Vagina (tissue), 2 donors: ENCODE results near the gene KIF2A. TPM values are rescaled to one million over a fixed set of nuclear protein-coding genes. Genes with fewer than 3 reads are reported as not detected.
"Not testable (repeated sequence)": the region's sequence is repeated elsewhere in the genome, so short reads cannot be mapped to it uniquely, and the experiment has no call there.

ENCODE experiments used
- DNase-seq, 2 donors: peaks; one replicate each; pipeline ENCODE4 v3.0.0-alpha.2; 2017; ENCODE audit errors: extremely low spot score in 2 of 2
- H3K27ac ChIP-seq: fragments of 200-600 bp; sonication (generic); one replicate; pipeline ENCODE4 v1.5.1; 2019
- H3K27me3 ChIP-seq: fragments of 200-600 bp; sonication (generic); one replicate; pipeline ENCODE4 v1.5.1; 2019
- H3K36me3 ChIP-seq, 2 donors: fragments of 200-600 bp; sonication (generic); one replicate each; pipeline ENCODE4 v1.5.1; 2017 to 2019
- H3K4me1 ChIP-seq: fragments of 200-600 bp; sonication (generic); one replicate; pipeline ENCODE4 v1.5.1; 2019
- H3K4me3 ChIP-seq, 2 donors: fragments of 200-600 bp; sonication (generic); 1 replicate in 1 of 2; 2 replicates in 1 of 2; pipeline ENCODE4 v1.5.1; 2016 to 2019
- H3K9me3 ChIP-seq: fragments of 200-600 bp; sonication (generic); one replicate; pipeline ENCODE4 v1.5.1; 2019
- POLR2A ChIP-seq, 2 donors: fragments of 450-650 bp; IDR thresholded peaks; one replicate each; pipeline ENCODE4 v1.6.1; 2017; ENCODE audit warnings: antibody characterized with exemption in 2 of 2, mild to moderate bottlenecking in 2 of 2, moderate library complexity in 2 of 2
- POLR2AphosphoS5 ChIP-seq, 2 donors: sonication (generic); formaldehyde crosslinking; IDR thresholded peaks; one replicate each; pipeline ENCODE4 v1.9.0; 2017; ENCODE audit warnings: antibody characterized with exemption in 2 of 2, mild to moderate bottlenecking in 2 of 2, low read depth in 1 of 2; ENCODE audit not compliant: insufficient read depth in 1 of 2
- intact Hi-C: fragments of 100-400 bp; cut with DNase I; formaldehyde crosslinking; loops from one replicate; pipeline ENCODE4 v1.15.1; 2023
- total RNA-seq: library from RNA; depleted of rRNA; stranded (reverse); fragments of >200 nt; gene quantifications from one replicate; pipeline ENCODE4 v1.2.3, GENCODE V29; 2016
- TF ChIP-seq, protein P1 (sequence below), 3 experiments: fragments of 450-650 bp in 2 of 3; fragments of 200-600 bp in 1 of 3; sonication (generic) in 1 of 3; IDR thresholded peaks; one replicate each; pipeline ENCODE4 v1.5.1; 2017 to 2019; ENCODE audit warnings: antibody characterized with exemption in 3 of 3, mild to moderate bottlenecking in 2 of 3, moderate library complexity in 2 of 3

The KIF2A gene
- total RNA-seq, 1 donor from 2014 or later = 30.2 TPM

DNA sequence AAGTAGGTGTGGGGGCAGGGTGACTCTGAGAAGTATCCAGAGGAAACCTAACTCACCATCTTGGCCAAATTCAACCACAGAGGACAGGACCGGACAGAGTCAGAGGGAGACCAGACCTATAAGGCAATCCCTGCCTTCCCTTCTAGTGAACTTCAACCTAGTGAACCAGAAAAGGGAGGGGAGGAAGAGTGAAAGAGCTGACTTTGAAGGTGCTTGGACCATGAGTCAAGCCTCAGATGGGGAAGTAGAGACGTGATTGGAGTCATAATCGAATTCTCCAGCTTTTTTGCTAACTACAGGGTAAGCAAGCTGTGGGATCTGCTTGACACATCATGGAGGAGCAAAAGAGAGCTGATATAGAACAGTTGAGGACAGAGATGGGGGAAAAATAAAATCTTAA, 18.8 kb upstream of the KIF2A start:
- no peaks in the 10 kb centered on the region for H3K9me3 ChIP-seq
- H3K36me3 ChIP-seq = no peaks in the 10 kb centered on the region
- H3K27ac ChIP-seq = no peak overlapping the region
- no peaks in the 10 kb centered on the region for H3K4me1 ChIP-seq
- DNase-seq = no peak
- H3K27me3 ChIP-seq = no peaks in the 10 kb centered on the region
- TF ChIP-seq, protein P1, sequence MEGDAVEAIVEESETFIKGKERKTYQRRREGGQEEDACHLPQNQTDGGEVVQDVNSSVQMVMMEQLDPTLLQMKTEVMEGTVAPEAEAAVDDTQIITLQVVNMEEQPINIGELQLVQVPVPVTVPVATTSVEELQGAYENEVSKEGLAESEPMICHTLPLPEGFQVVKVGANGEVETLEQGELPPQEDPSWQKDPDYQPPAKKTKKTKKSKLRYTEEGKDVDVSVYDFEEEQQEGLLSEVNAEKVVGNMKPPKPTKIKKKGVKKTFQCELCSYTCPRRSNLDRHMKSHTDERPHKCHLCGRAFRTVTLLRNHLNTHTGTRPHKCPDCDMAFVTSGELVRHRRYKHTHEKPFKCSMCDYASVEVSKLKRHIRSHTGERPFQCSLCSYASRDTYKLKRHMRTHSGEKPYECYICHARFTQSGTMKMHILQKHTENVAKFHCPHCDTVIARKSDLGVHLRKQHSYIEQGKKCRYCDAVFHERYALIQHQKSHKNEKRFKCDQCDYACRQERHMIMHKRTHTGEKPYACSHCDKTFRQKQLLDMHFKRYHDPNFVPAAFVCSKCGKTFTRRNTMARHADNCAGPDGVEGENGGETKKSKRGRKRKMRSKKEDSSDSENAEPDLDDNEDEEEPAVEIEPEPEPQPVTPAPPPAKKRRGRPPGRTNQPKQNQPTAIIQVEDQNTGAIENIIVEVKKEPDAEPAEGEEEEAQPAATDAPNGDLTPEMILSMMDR (IDR thresholded peaks at IDR 0.05) = no peak
- TF ChIP-seq POLR2A (IDR thresholded peaks at IDR 0.05) = no peak
- no peak for TF ChIP-seq POLR2AphosphoS5 (IDR thresholded peaks at IDR 0.05; ENCODE audit: insufficient read depth in 1 of 2, low read depth in 1 of 2)
- intact Hi-C loops = no loop called here
- H3K4me3 ChIP-seq = no peak overlapping the region

DNA sequence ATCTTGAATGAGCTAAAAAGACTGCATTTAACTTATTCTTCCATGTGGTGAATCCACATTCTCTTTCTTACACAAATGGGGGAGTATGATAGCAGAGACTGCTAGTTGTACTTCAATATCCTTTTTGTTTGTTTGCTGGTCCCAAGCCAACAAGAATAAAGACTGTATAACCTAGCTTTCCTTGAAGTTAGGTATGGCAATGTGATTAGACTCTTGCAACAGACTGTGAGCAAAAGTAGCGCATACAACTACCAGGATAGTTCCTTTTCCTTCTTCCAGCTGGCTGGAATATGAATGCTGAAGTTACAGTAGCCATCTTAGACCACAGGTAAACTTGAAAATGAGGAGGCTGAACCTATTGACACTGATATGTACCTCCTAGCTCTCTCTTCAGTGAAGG, 17.9 kb upstream of the KIF2A start:
- TF ChIP-seq POLR2AphosphoS5 (IDR thresholded peaks at IDR 0.05; ENCODE audit: insufficient read depth in 1 of 2, low read depth in 1 of 2) (no peak), POLR2A (IDR thresholded peaks at IDR 0.05) (no peak)
- TF ChIP-seq, protein P1 (IDR thresholded peaks at IDR 0.05) = no peak
- no peaks in the 10 kb centered on the region for H3K27me3 ChIP-seq
- no peak overlapping the region for H3K27ac ChIP-seq
- no peaks in the 10 kb centered on the region for H3K36me3 ChIP-seq
- DNase-seq = no peak
- intact Hi-C loops = no loop called here
- H3K4me1 ChIP-seq = no peaks in the 10 kb centered on the region
- H3K9me3 ChIP-seq = no peaks in the 10 kb centered on the region
- no peak overlapping the region for H3K4me3 ChIP-seq

DNA sequence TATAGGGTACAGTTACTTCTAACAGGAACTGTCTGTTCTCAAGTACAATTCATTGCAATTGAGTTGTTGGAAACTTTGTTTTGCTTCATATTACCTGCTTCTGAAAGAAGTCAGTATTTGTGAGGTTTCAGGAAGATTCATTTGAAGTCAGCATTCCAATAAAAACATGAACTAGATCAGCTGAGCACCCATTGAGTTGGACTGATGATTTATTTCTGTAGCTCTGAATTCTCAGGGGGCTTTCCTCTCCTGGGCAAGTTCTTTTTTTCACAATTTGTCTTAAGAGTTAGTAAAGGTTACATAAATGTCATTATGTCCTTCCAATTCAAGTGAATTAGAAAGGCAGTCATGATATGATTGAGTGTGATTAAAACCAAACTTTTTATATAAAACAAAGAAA, 16.2 kb upstream of the KIF2A start:
- H3K9me3 ChIP-seq = no peaks in the 10 kb centered on the region
- no peak for DNase-seq
- intact Hi-C loops = no loop called here
- no peak overlapping the region for H3K27ac ChIP-seq
- H3K36me3 ChIP-seq = no peaks in the 10 kb centered on the region
- TF ChIP-seq, protein P1 (IDR thresholded peaks at IDR 0.05) = no peak
- no peak for TF ChIP-seq POLR2AphosphoS5 (IDR thresholded peaks at IDR 0.05; ENCODE audit: insufficient read depth in 1 of 2, low read depth in 1 of 2)
- no peak for TF ChIP-seq POLR2A (IDR thresholded peaks at IDR 0.05)
- H3K4me1 ChIP-seq = no peaks in the 10 kb centered on the region
- no peak overlapping the region for H3K4me3 ChIP-seq
- H3K27me3 ChIP-seq = no peaks in the 10 kb centered on the region

DNA sequence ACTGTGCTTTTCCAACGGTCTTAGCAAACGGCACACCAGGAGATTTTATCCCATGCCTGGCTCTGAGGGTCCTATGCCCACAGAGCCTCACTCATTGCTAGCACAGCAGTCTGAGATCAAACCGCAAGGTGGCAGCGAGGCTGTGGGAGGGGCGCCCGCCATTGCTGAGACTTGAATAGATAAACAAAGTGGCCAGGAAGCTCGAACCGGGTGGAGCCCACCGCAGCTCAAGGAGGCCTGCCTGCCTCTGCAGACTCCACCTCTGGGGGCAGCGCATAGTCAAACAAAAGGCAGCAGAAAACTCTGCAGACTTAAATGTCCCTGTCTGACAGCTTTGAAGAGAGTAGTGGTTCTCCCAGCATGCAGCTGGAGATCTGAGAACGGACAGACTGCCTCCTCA, 14.2 kb upstream of the KIF2A start:
- H3K36me3 ChIP-seq, H3K4me1 ChIP-seq, DNase-seq, H3K9me3 ChIP-seq, H3K27ac ChIP-seq, intact Hi-C loops, H3K27me3 ChIP-seq, H3K4me3 ChIP-seq: not testable (repeated sequence)

DNA sequence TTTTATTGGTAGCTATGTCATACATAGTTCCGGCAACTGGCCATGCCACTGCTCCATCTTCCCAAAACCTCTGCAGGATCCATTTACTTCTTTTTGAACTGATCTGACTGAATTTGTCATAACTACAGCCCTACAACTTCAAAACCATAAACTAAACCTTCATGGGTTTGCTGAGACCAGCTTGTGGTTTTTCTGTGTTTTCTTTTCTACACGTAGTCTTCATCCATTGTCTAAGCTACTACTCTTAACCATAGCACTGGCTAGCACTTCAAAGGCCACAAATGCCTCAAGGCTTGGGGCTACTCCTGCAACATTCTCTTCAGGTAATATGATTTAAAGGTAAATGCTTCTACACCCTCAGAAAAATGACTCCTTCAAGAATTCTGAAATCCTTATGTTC, 9.0 kb upstream of the KIF2A start:
- Histone ChIP-seq H3K9me3 (no peaks in the 10 kb centered on the region), H3K27ac (no peak overlapping the region), H3K36me3 (no peaks in the 10 kb centered on the region), H3K4me3 (no peak overlapping the region), H3K27me3 (no peaks in the 10 kb centered on the region), H3K4me1 (no peaks in the 10 kb centered on the region)
- intact Hi-C loops = no loop called here
- no peak for DNase-seq
- no peak for TF ChIP-seq POLR2A (IDR thresholded peaks at IDR 0.05)
- no peak for TF ChIP-seq POLR2AphosphoS5 (IDR thresholded peaks at IDR 0.05; ENCODE audit: insufficient read depth in 1 of 2, low read depth in 1 of 2)
- TF ChIP-seq, protein P1 (IDR thresholded peaks at IDR 0.05) = no peak

DNA sequence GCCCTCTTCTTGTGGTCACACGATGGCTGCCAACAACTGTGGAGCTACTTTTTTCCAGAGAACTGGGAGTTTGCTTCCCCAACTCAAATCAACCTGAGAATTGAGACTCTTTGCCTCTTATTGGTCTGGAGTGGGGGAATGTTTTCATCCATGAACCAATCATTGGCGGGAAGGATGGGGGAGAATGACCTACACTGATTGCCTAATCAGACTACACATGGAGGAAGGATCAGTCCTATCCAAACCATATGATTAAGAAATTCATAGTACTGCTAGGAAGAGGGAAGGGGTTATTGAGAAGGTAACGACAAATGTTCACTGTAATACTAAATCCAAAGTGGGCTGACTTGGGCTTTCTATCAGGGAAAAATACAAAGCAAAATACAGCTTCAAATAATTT, 7.9 kb upstream of the KIF2A start:
- intact Hi-C loops = no loop called here
- H3K27ac ChIP-seq = no peak overlapping the region
- no peaks in the 10 kb centered on the region for H3K27me3 ChIP-seq
- TF ChIP-seq POLR2A (IDR thresholded peaks at IDR 0.05) (no peak), POLR2AphosphoS5 (IDR thresholded peaks at IDR 0.05; ENCODE audit: insufficient read depth in 1 of 2, low read depth in 1 of 2) (no peak)
- TF ChIP-seq, protein P1 (IDR thresholded peaks at IDR 0.05) = no peak
- no peaks in the 10 kb centered on the region for H3K9me3 ChIP-seq
- H3K36me3 ChIP-seq = no peaks in the 10 kb centered on the region
- DNase-seq = no peak
- H3K4me3 ChIP-seq = no peak overlapping the region
- H3K4me1 ChIP-seq = no peaks in the 10 kb centered on the region
